ENCODE measurements around the gene CD3G.
A peak's percentile ranks its signal among the peaks of the same experiment; 100 is the strongest.
"Not testable (repeated sequence)": the region's sequence is repeated elsewhere in the genome, so short reads cannot be mapped to it uniquely, and the experiment has no call there.

CD3G gene

GRCh38 chr11:118401880-118402590, 57.9 kb downstream of the CD3G start:
- Histone ChIP-seq H3K36me3 (ENCODE audit: control insufficient read depth in 2 of 2, insufficient read depth in 2 of 2, low read length in 2 of 2) (peaks cover 3 to 11% of the 10 kb centered on the region in 2 donors), H3K4me1 (ENCODE audit: control insufficient read depth, insufficient read depth, low read length) (peaks cover 12% of the 10 kb centered on the region), H3K27ac (ENCODE audit: low read length) (peak overlapping the region; percentile 84), H3K27me3 (ENCODE audit: control insufficient read depth in 1 of 2, insufficient read depth in 2 of 2, low read length in 2 of 2) (no peaks in the 10 kb centered on the region), H3K9me3 (ENCODE audit: control insufficient read depth in 2 of 2, low read length in 2 of 2) (no peaks in the 10 kb centered on the region), H3K4me3 (ENCODE audit: low read length in 2 of 2) (peak overlapping the region; percentile 95 to 100), H3K9ac (ENCODE audit: low read length in 2 of 2) (peak overlapping the region; percentile 72 to 99)

- peak overlapping the region in 1 of 2 donors; percentile 99 for H3K9ac ChIP-seq (ENCODE audit: low read length in 2 of 2)
- H3K36me3 ChIP-seq (ENCODE audit: control insufficient read depth in 2 of 2, insufficient read depth in 2 of 2, low read length in 2 of 2): peaks cover 5 to 12% of the 10 kb centered on the region in 2 donors
- not testable (repeated sequence) for H3K27me3 ChIP-seq (ENCODE audit: control insufficient read depth in 1 of 2, insufficient read depth in 2 of 2, low read length in 2 of 2); H3K27ac ChIP-seq (ENCODE audit: low read length); H3K9me3 ChIP-seq (ENCODE audit: control insufficient read depth in 2 of 2, low read length in 2 of 2)
- H3K4me3 ChIP-seq (ENCODE audit: low read length in 2 of 2): peak overlapping the region; percentile 95 to 100
- peaks cover 12% of the 10 kb centered on the region for H3K4me1 ChIP-seq (ENCODE audit: control insufficient read depth, insufficient read depth, low read length)
Observed at GRCh38 chr11:118402594-118402993, 58.5 kb downstream of the CD3G start.

Data from stomach smooth muscle (tissue), 2 donors.